Retinal pigment epithelial cell (primary cell): Measurements from ENCODE around the gene NANP.
"Not testable (repeated sequence)": the region's sequence is repeated elsewhere in the genome, so short reads cannot be mapped to it uniquely, and the experiment has no call there.

Source experiments
- DNase-seq: peaks from one replicate; pipeline ENCODE4 v3.0.0-alpha.2; 2010; ENCODE audit warnings: low read depth
- H3K4me3 ChIP-seq: 2 replicates; pipeline ENCODE4 v1.5.1; 2011; ENCODE audit warnings: mild to moderate bottlenecking, low read length, control low read depth, moderate library complexity
- TF ChIP-seq, protein P1 (sequence below): conservative IDR thresholded peaks from 2 replicates; pipeline ENCODE4 v1.5.1; 2011; ENCODE audit warnings: low read depth, low read length, control low read depth, inconsistent platforms

The NANP gene, protein sequence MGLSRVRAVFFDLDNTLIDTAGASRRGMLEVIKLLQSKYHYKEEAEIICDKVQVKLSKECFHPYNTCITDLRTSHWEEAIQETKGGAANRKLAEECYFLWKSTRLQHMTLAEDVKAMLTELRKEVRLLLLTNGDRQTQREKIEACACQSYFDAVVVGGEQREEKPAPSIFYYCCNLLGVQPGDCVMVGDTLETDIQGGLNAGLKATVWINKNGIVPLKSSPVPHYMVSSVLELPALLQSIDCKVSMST

GRCh38 chr20:25623736-25624499 is at the start of gene NANP:
Gene NANP (minus strand): TSS chr20:25624014. CDS start chr20:25623948, 66 bp downstream.
- TF ChIP-seq, protein P1, sequence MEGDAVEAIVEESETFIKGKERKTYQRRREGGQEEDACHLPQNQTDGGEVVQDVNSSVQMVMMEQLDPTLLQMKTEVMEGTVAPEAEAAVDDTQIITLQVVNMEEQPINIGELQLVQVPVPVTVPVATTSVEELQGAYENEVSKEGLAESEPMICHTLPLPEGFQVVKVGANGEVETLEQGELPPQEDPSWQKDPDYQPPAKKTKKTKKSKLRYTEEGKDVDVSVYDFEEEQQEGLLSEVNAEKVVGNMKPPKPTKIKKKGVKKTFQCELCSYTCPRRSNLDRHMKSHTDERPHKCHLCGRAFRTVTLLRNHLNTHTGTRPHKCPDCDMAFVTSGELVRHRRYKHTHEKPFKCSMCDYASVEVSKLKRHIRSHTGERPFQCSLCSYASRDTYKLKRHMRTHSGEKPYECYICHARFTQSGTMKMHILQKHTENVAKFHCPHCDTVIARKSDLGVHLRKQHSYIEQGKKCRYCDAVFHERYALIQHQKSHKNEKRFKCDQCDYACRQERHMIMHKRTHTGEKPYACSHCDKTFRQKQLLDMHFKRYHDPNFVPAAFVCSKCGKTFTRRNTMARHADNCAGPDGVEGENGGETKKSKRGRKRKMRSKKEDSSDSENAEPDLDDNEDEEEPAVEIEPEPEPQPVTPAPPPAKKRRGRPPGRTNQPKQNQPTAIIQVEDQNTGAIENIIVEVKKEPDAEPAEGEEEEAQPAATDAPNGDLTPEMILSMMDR, result no peak
- peak within 1 kb of the TSS; percentile 69 for H3K4me3 ChIP-seq
- peak; percentile 90 for DNase-seq

- no peak overlapping the region for H3K4me3 ChIP-seq
- TF ChIP-seq, protein P1, result no peak
- DNase-seq, result no peak
Measured at GRCh38 chr20:25672659-25673235, 48.9 kb upstream of the NANP start.

- no peak overlapping the region for H3K4me3 ChIP-seq
- no peak for DNase-seq
Measured at GRCh38 chr20:25669826-25670422, 46.1 kb upstream of the NANP start.

GRCh38 chr20:25668446-25668845 is 44.6 kb upstream of the NANP start:
- no peak overlapping the region for H3K4me3 ChIP-seq
- DNase-seq, result no peak
- TF ChIP-seq, protein P1, result no peak

More at GRCh38 chr20:25669826-25670422, 46.1 kb upstream of the NANP start:
- TF ChIP-seq, protein P1, result peak; percentile 18

DNA sequence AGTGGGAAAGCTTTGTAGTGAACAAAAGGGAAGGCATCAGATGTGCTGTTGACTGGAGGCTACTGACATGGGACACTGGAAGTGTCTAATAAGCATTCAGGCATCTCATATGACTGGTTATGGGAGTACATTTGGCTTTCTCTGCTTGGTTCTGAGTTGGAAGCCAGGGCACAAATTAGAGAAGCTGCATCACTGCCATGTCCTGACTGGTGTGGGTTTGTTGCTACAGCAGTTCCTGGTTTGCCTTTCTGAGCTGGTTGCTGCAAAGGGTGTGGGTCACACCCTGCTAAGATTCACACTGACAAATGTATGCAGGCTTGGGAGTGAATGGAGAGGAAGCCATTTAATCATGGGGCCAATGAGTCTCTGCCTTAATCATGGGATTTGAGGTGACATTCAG is 36.2 kb upstream of the NANP start:
- TF ChIP-seq, protein P1, result no peak
- no peak overlapping the region for H3K4me3 ChIP-seq
- DNase-seq, result no peak

- no peak overlapping the region for H3K4me3 ChIP-seq
- no peak for DNase-seq
- TF ChIP-seq, protein P1, result no peak
Measured at GRCh38 chr20:25654487-25654886, 30.7 kb upstream of the NANP start.

GRCh38 chr20:25652866-25653265 is 29.1 kb upstream of the NANP start:
- not testable (repeated sequence) for H3K4me3 ChIP-seq, DNase-seq
